ENCODE data around the gene ASPRV1.

The ASPRV1 gene

DNA sequence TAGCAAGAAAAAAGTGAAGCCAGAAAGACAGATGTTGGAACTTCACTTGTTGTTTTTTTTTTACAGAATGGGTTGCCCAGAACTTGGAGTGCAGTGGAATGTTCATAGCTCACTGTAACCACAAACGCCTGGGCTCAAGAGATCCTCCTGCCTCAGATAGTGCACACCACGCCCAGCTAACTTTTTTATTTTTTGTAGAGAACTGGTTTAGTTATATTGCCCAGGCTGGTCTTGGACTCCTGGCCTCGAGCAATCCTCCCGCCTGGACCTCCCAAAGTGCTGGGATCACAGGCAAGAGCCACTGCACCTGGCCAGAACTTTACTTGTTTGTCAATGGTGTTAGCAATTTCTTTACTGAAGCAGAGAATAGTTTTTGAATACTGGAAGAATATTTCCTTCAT is 11.9 kb upstream of the ASPRV1 start:
- DNase-seq (ENCODE audit: low read depth), result no peak
- H3K4me3 ChIP-seq (ENCODE audit: low read depth, low read length), result no peak overlapping the region
- no peak for TF ChIP-seq CTCF (IDR thresholded peaks at IDR 0.05; ENCODE audit: insufficient read depth, low read depth, low read length, missing control alignments)

GRCh38 chr2:69972822-69973221 is 11.4 kb upstream of the ASPRV1 start:
- no peak for DNase-seq (ENCODE audit: low read depth)
- no peak for TF ChIP-seq CTCF (IDR thresholded peaks at IDR 0.05; ENCODE audit: insufficient read depth, low read depth, low read length, missing control alignments)
- H3K4me3 ChIP-seq (ENCODE audit: low read depth, low read length), result no peak overlapping the region

GRCh38 chr2:69969991-69970390 is 8.6 kb upstream of the ASPRV1 start:
- no peak overlapping the region for H3K4me3 ChIP-seq (ENCODE audit: low read depth, low read length)
- no peak for TF ChIP-seq CTCF (IDR thresholded peaks at IDR 0.05; ENCODE audit: insufficient read depth, low read depth, low read length, missing control alignments)
- DNase-seq (ENCODE audit: low read depth), result no peak

DNA sequence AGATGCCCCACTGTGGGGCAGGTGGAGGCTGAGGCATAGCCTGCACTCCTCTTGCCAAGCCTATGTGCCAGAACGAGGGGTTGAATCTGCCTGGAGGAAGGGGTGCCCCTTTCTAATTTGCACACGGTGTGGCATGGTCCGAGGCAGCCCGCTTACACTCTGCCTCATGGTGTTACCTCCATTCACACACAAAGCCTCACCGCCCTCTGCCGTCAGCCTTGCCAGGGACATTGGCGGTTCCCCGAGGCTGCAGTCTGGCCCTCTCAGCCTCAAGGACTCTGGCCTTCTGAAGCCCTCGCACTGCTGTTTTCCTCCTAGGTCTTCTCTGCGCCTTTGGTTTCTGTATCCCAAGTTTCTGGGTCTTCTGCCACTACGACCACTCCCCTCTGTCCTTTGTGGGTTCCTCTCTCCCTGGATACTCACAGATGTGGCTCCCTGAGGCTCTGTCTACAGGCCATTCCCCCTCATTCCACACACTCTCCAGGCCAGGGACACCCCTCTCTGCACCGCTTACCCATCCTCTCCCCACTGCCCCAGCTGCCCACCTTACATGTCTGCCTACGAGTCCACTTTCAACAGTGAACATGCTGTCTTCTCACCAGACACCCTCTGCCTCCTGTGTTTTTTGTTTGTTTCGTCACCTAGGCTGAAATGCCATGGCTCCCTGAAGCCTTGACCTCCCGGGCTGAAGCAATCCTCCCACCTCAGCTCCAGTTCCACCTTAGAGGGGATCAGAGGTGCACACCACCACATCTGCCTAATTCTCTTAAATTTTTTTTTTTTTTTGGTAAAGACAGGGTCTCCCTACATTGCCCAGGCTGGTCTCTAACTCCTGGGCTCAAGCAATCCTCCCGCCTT is 7.9 kb upstream of the ASPRV1 start:
- no peak for DNase-seq (ENCODE audit: low read depth)
- TF ChIP-seq CTCF (IDR thresholded peaks at IDR 0.05; ENCODE audit: insufficient read depth, low read depth, low read length, missing control alignments), result no peak
- no peak overlapping the region for H3K4me3 ChIP-seq (ENCODE audit: low read depth, low read length)

- DNase-seq (ENCODE audit: low read depth), result no peak
Observed at GRCh38 chr2:69968609-69969008, 7.2 kb upstream of the ASPRV1 start.

GRCh38 chr2:69966496-69966895 is 5.1 kb upstream of the ASPRV1 start:
- no peak for DNase-seq (ENCODE audit: low read depth)
- H3K4me3 ChIP-seq (ENCODE audit: low read depth, low read length), result no peak overlapping the region
- TF ChIP-seq CTCF (IDR thresholded peaks at IDR 0.05; ENCODE audit: insufficient read depth, low read depth, low read length, missing control alignments), result no peak

More at GRCh38 chr2:69968609-69969008, 7.2 kb upstream of the ASPRV1 start:
- no peak for TF ChIP-seq CTCF (IDR thresholded peaks at IDR 0.05; ENCODE audit: insufficient read depth, low read depth, low read length, missing control alignments)
- no peak overlapping the region for H3K4me3 ChIP-seq (ENCODE audit: low read depth, low read length)

All from GM12865 (cell line).